GM23248 (cell line): Measurements from ENCODE around the gene CST7. TPM values are rescaled to one million over a fixed set of nuclear protein-coding genes. Genes with fewer than 3 reads are reported as not detected.

ENCODE experiments used
- DNase-seq: peaks from one replicate; pipeline ENCODE4 v3.0.0-alpha.2; 2015
- H2AFZ ChIP-seq: fragments of 200-600 bp; sonication (generic); 2 replicates; pipeline ENCODE4 v1.6.1; 2016; ENCODE audit warnings: antibody characterized with exemption
- H3F3A ChIP-seq: fragments of 200-600 bp; sonication (generic); 2 replicates; pipeline ENCODE4 v1.6.1; 2016; ENCODE audit warnings: mild to moderate bottlenecking, antibody characterized with exemption, mixed run types; ENCODE audit not compliant: insufficient read depth
- H3K27ac ChIP-seq: fragments of 200-600 bp; sonication (generic); 2 replicates; pipeline ENCODE4 v1.5.1; 2016; ENCODE audit warnings: mild to moderate bottlenecking
- H3K27me3 ChIP-seq: fragments of 200-600 bp; sonication (generic); replicated peaks from 2 replicates; pipeline ENCODE4 v1.6.1; 2016; ENCODE audit warnings: mild to moderate bottlenecking; ENCODE audit not compliant: insufficient read depth
- H3K36me3 ChIP-seq: fragments of 200-600 bp; sonication (generic); 2 replicates; pipeline ENCODE4 v1.6.1; 2016; ENCODE audit warnings: low read depth, mild to moderate bottlenecking
- H3K4me1 ChIP-seq: fragments of 200-600 bp; sonication (generic); 2 replicates; pipeline ENCODE4 v1.6.1; 2016; ENCODE audit warnings: mild to moderate bottlenecking; ENCODE audit not compliant: insufficient read depth
- H3K4me2 ChIP-seq: fragments of 200-600 bp; sonication (generic); one replicate; pipeline ENCODE4 v1.6.1; 2016; ENCODE audit warnings: mild to moderate bottlenecking; ENCODE audit not compliant: unreplicated experiment
- H3K4me3 ChIP-seq: fragments of 200-600 bp; sonication (generic); 2 replicates; pipeline ENCODE4 v1.5.1; 2016; ENCODE audit warnings: mild to moderate bottlenecking
- H3K79me2 ChIP-seq: fragments of 200-600 bp; sonication (generic); 2 replicates; pipeline ENCODE4 v1.6.1; 2016; ENCODE audit warnings: mild to moderate bottlenecking; ENCODE audit not compliant: insufficient read depth
- H3K9ac ChIP-seq: fragments of 200-600 bp; sonication (generic); 2 replicates; pipeline ENCODE4 v1.6.1; 2016; ENCODE audit warnings: mild to moderate bottlenecking
- H3K9me2 ChIP-seq: fragments of 200-600 bp; sonication (generic); 2 replicates; pipeline ENCODE4 v1.6.1; 2016; ENCODE audit warnings: mixed run types, mild to moderate bottlenecking, moderate library complexity; ENCODE audit not compliant: insufficient read depth
- H3K9me3 ChIP-seq: fragments of 200-600 bp; sonication (generic); one replicate; pipeline ENCODE4 v1.6.1; 2017; ENCODE audit warnings: low read depth
- H4K20me1 ChIP-seq: fragments of 200-600 bp; sonication (generic); 2 replicates; pipeline ENCODE4 v1.6.0; 2016; ENCODE audit not compliant: insufficient read depth
- EZH2 ChIP-seq: fragments of 200-600 bp; sonication (generic); IDR thresholded peaks from 2 replicates; pipeline ENCODE4 v1.6.1; 2018; ENCODE audit warnings: antibody characterized with exemption, mild to moderate bottlenecking; ENCODE audit not compliant: insufficient read depth, poor library complexity, severe bottlenecking
- EZH2phosphoT487 ChIP-seq: fragments of 200-600 bp; sonication (generic); IDR thresholded peaks from 2 replicates; pipeline ENCODE4 v1.6.1; 2018; ENCODE audit warnings: antibody characterized with exemption, moderate library complexity, mild to moderate bottlenecking, low read depth; ENCODE audit not compliant: insufficient read depth
- WGBS, 2 experiments: methylation state at CpG; one replicate each; pipeline ENCODE4 v1.1.6; 2015 to 2017; ENCODE audit warnings: low lambda C conversion rate in 2 of 2, low coverage in 1 of 2; ENCODE audit errors: missing lambda C conversion rate in 2 of 2; 5-methylcytosine and 5-hydroxymethylcytosine counted together
- in situ Hi-C: fragments of 300-500 bp; cut with MboI; formaldehyde crosslinking; loops from 2 replicates; pipeline ENCODE4 v1.15.0; 2020
- polyA plus RNA-seq: library from polyadenylated mRNA; unstranded; fragments of >200 nt; fragmentation: Nextera tagmentation; extraction: Ambion mirVana; gene quantifications from 2 replicates; pipeline ENCODE4 v1.2.1, GENCODE V29; 2016
- total RNA-seq: library from RNA; depleted of rRNA; stranded (reverse); fragments of >200 nt; shearing (Covaris generic); gene quantifications from 2 replicates; pipeline ENCODE4 v1.2.3, GENCODE V29; 2014

CST7 gene
- total and polyA plus RNA-seq, 2 experiments from 2014 or later = not detected

DNA sequence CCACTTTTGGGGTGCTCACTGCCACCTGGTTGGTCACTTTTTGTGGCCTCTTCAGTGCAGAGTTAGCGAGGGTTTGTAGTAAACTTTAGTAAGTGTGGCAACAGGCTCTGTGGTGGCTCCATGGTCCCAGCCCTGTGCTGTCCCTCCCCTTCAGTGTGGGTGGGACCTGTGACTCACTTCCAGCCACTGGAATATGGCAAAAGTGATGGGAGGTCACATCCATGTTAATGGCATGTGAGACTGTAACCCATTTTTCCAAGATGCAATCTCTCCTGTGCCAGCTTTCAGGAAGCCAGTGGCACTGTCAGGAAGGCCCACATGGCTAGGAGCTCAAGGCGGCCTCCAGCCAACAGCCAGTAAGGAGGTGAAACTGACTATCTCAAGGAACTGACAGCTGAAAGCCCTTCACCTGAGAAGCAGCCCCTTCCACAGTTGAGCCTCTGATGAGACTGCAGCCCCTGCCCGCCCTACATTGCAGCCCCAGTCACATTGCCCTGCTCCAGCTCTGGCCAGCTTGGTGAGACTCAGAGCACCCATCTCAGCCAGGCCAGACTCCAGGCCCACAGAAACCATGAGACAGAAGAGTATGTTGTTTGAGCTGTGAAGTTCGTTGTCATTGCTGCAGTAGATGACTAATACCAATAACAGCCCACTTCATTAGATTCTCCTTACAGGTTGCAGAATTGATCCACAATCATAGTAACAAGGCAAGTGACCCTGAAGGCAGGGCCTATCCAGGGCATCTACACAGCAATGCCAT is 13.1 kb upstream of the CST7 start:
- 60 to 61% methylated on average over 4 of the region's 4 CpGs for WGBS, 2 experiments

DNA sequence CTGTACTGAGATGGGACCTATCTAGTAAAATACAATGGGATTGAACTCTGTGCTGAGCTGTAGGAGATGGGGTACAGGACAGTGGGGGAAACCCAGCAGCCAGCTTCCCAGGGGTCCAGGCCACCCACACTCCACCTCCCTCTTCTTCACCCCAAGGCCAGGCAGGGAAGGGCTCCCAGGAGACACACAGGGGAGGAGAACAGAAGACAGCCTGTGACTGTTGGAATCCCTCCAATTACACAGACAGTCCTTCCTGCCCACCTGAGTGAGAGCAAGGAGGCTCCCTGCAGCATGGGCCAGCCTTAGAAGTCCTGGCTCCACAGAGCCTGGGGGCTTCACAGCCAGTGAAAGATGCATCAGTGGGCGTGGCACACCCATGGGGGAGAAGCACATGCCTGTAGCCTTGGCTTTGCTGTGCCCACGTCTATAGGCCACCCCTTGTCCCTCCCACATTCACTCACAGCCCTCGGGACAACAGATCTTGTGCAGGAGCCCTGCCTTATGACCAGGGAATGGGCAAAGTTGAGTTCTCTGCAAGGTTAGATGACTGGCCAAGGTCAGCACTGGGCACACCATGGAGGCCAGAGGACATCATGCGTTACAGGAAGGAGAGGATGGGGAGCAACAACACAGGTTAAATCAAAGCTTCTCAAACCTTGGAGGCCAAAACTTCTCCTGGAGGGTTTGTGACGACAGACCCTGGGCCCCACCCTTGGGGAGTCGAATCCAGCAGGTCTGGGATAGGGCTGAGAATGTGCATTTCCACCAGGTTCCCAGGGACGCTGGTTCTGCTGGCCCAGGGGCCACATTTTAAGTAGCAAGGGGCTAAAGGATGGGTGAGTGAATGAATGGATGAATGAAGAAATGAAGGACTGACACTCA is 12.3 kb upstream of the CST7 start:
- no peak for DNase-seq
- Histone ChIP-seq H3K36me3 (no peaks in the 10 kb centered on the region), H3K27ac (no peak overlapping the region), H3K4me3 (no peak overlapping the region), H3K27me3 (no peaks in the 10 kb centered on the region), H4K20me1 (no peaks in the 10 kb centered on the region), H3K79me2 (no peaks in the 10 kb centered on the region), H3F3A (no peaks in the 10 kb centered on the region), H3K4me2 (no peak overlapping the region), H3K4me1 (no peaks in the 10 kb centered on the region), H2AFZ (no peak overlapping the region), H3K9me2 (no peaks in the 10 kb centered on the region), H3K9me3 (no peaks in the 10 kb centered on the region), H3K9ac (no peak overlapping the region)
- in situ Hi-C loops = no loop called here
- TF ChIP-seq EZH2 (no peak), EZH2phosphoT487 (no peak)
- 41 to 44% methylated on average over 7 of the region's 7 CpGs for WGBS, 2 experiments

More for the DNA sequence above, 13.1 kb upstream of the CST7 start:
- DNase-seq = no peak
- H3K9ac ChIP-seq = no peak overlapping the region
- no peaks in the 10 kb centered on the region for H3K9me2 ChIP-seq
- no peak for TF ChIP-seq EZH2
- H3K36me3 ChIP-seq = no peaks in the 10 kb centered on the region
- no peaks in the 10 kb centered on the region for H3K4me1 ChIP-seq
- H3K4me3 ChIP-seq = no peak overlapping the region
- in situ Hi-C loops = no loop called here
- H2AFZ ChIP-seq = no peak overlapping the region
- no peaks in the 10 kb centered on the region for H3K27me3 ChIP-seq
- no peak overlapping the region for H3K27ac ChIP-seq
- H3K4me2 ChIP-seq = no peak overlapping the region
- no peaks in the 10 kb centered on the region for H3K9me3 ChIP-seq
- no peaks in the 10 kb centered on the region for H3K79me2 ChIP-seq
- no peaks in the 10 kb centered on the region for H4K20me1 ChIP-seq
- H3F3A ChIP-seq = no peaks in the 10 kb centered on the region

DNA sequence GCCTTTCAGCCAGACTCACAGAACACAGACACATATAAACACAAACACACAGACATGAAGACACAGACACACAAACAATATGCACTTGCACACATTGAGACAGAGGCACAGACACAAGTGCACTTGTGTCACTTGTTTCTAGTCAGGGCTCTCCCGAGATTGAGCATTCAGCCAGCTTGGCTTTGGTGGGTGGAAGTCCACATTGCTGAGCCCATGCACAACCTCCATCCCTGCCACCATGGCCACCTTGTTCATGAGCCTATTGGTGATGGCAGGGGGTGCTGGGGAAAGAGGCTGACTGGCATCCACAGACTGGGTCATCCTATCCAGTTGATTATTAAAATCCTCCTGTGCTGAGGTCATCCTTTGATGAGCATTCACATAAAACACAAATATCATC is 11.5 kb upstream of the CST7 start:
- Histone ChIP-seq H3K27ac (no peak overlapping the region), H3K4me3 (no peak overlapping the region), H3K4me2 (no peak overlapping the region), H3K9me3 (no peaks in the 10 kb centered on the region), H3K9me2 (no peaks in the 10 kb centered on the region), H3K27me3 (no peaks in the 10 kb centered on the region), H3F3A (no peaks in the 10 kb centered on the region), H3K79me2 (no peaks in the 10 kb centered on the region), H2AFZ (no peak overlapping the region), H3K9ac (no peak overlapping the region), H3K4me1 (no peaks in the 10 kb centered on the region), H4K20me1 (no peaks in the 10 kb centered on the region), H3K36me3 (no peaks in the 10 kb centered on the region)
- in situ Hi-C loops = no loop called here
- TF ChIP-seq EZH2 = no peak
- no peak for TF ChIP-seq EZH2phosphoT487
- 19 to 29% methylated on average over 1 of the region's 1 CpG for WGBS, 2 experiments
- DNase-seq = no peak

- H3K27ac ChIP-seq = no peak overlapping the region
- no peaks in the 10 kb centered on the region for H3K9me3 ChIP-seq
- no peaks in the 10 kb centered on the region for H3K36me3 ChIP-seq
- no peaks in the 10 kb centered on the region for H3F3A ChIP-seq
- no peaks in the 10 kb centered on the region for H3K27me3 ChIP-seq
- in situ Hi-C loops = no loop called here
- H3K79me2 ChIP-seq = no peaks in the 10 kb centered on the region
- H3K4me3 ChIP-seq = no peak overlapping the region
- TF ChIP-seq EZH2phosphoT487 (no peak), EZH2 (no peak)
- DNase-seq = no peak
- no peaks in the 10 kb centered on the region for H3K4me1 ChIP-seq
- no peaks in the 10 kb centered on the region for H4K20me1 ChIP-seq
- H3K9ac ChIP-seq = no peak overlapping the region
- WGBS, 2 experiments = 43 to 45% methylated on average over 5 of the region's 5 CpGs
- H3K9me2 ChIP-seq = no peaks in the 10 kb centered on the region
- no peak overlapping the region for H2AFZ ChIP-seq
- no peak overlapping the region for H3K4me2 ChIP-seq
These were observed 10.6 kb upstream of the CST7 start for GRCh38 chr20:24938498-24938897.
